HepG2 (cell line): ENCODE data around the gene MAPK6. TPM values are rescaled to one million over a fixed set of nuclear protein-coding genes. Genes with fewer than 3 reads are reported as not detected.

Source experiments
- ATAC-seq: fragments of 200-7000 bp; cut with Tn5 transposase; 3 replicates; pipeline ENCODE4 v1.9.1; 2020; ENCODE audit warnings: mild to moderate bottlenecking, moderate library complexity
- BruUV-seq: library from RNA; stranded (reverse); fragments of 400-500 nt; replicated peaks from 2 replicates; lab custom pipeline; 2021; lab: Mats Ljungman, UMichigan
- CTCF ChIA-PET: fragments of 300-600 bp; formaldehyde crosslinking; extraction: SDS; loops from one replicate; lab custom pipeline; 2021; ENCODE audit warnings: low total read pairs, inconsistent platforms, low intra/inter-chr PET ratio; lab: Yijun Ruan, JAX
- POLR2A ChIA-PET: fragments of 350-600 bp; sonication (Branson Sonifier 250); formaldehyde crosslinking; loops from one replicate; lab custom pipeline; 2020; ENCODE audit warnings: antibody characterized with exemption, inconsistent platforms; lab: Yijun Ruan, JAX
- DNase-seq: peaks from one replicate; pipeline ENCODE4 v3.0.0-alpha.2; 2015; ENCODE audit warnings: low spot score
- FAIRE-seq: peaks from 3 replicates; lab custom pipeline; 2011; peaks lifted over from hg19 to GRCh38; lab: Jason Lieb, UNC
- H2AFZ ChIP-seq: one replicate; pipeline ENCODE4 v1.6.1; 2011; ENCODE audit warnings: low read length, inconsistent platforms
- H3K27ac ChIP-seq: fragments of 300-600 bp; 3 replicates; pipeline ENCODE4 v1.8.0; 2011; ENCODE audit warnings: mixed run types, mild to moderate bottlenecking, mixed read lengths, low read length, inconsistent platforms; ENCODE audit not compliant: insufficient read depth; ENCODE audit errors: extremely low read length
- H3K27me3 ChIP-seq, 2 experiments: fragments of 200-600 bp in 1 of 2; 2 replicates in 1 of 2; 3 replicates in 1 of 2; pipeline versions ENCODE4 v1.6.0 to v1.8.0; 2011; ENCODE audit warnings: low read length in 2 of 2, mild to moderate bottlenecking in 2 of 2, moderate library complexity in 2 of 2, inconsistent platforms in 1 of 2; ENCODE audit not compliant: insufficient read depth in 2 of 2, control insufficient read depth in 1 of 2
- H3K36me3 ChIP-seq, 2 experiments: fragments of 200-600 bp in 1 of 2; replicated peaks in 1 of 2; 2 replicates in 1 of 2; 3 replicates in 1 of 2; pipeline versions ENCODE4 v1.5.1 to v1.8.0; 2011; ENCODE audit warnings: low read length in 2 of 2, inconsistent platforms in 1 of 2; ENCODE audit not compliant: insufficient read depth in 2 of 2, control insufficient read depth in 1 of 2
- H3K4me1 ChIP-seq: 2 replicates; pipeline ENCODE4 v1.5.1; 2012; ENCODE audit warnings: low read length, inconsistent platforms; ENCODE audit not compliant: insufficient read depth
- H3K4me2 ChIP-seq: 2 replicates; pipeline ENCODE4 v1.6.0; 2011; ENCODE audit warnings: low read depth, low read length, inconsistent platforms
- H3K4me3 ChIP-seq, 3 experiments: fragments of 200-600 bp in 1 of 3; sonication (generic), shearing (Covaris generic) in 1 of 3; replicated peaks in 1 of 3; 2 replicates each; pipeline ENCODE4 v1.5.1; 2011 to 2016; ENCODE audit warnings: low read length in 3 of 3, inconsistent platforms in 2 of 3, low read depth in 2 of 3, mild to moderate bottlenecking in 2 of 3, control low read depth in 1 of 3, mixed read lengths in 1 of 3; ENCODE audit not compliant: insufficient read depth in 1 of 3
- H3K79me2 ChIP-seq: one replicate; pipeline ENCODE4 v1.6.1; 2011; ENCODE audit warnings: low read length, inconsistent platforms; ENCODE audit not compliant: insufficient read depth
- H3K9ac ChIP-seq: 2 replicates; pipeline ENCODE4 v1.6.0; 2011; ENCODE audit warnings: mild to moderate bottlenecking, low read depth, low read length, inconsistent platforms; ENCODE audit not compliant: insufficient read depth
- H3K9me3 ChIP-seq: 2 replicates; pipeline ENCODE4 v1.5.1; 2012; ENCODE audit warnings: mild to moderate bottlenecking, low read length
- H4K20me1 ChIP-seq: 2 replicates; pipeline ENCODE4 v1.6.0; 2011; ENCODE audit warnings: inconsistent platforms, mild to moderate bottlenecking, low read length, moderate library complexity; ENCODE audit not compliant: insufficient read depth
- EEA1 ChIP-seq: sonication (generic); formaldehyde crosslinking; IDR thresholded peaks from 2 replicates; pipeline ENCODE4 v1.5.1; 2020; ENCODE audit warnings: mild to moderate bottlenecking, missing genetic modification reagents, borderline replicate concordance
- FOXC1 ChIP-seq: sonication (generic); formaldehyde crosslinking; IDR thresholded peaks from 2 replicates; pipeline ENCODE4 v1.8.0; 2022; ENCODE audit warnings: mild to moderate bottlenecking, missing genetic modification reagents, borderline replicate concordance
- NR2F2 ChIP-seq: IDR thresholded peaks from 2 replicates; pipeline ENCODE4 v1.6.1; 2012; ENCODE audit warnings: low read depth, inconsistent platforms, borderline replicate concordance
- REPIN1 ChIP-seq: sonication (generic); formaldehyde crosslinking; IDR thresholded peaks from 2 replicates; pipeline ENCODE4 v1.8.0; 2022; ENCODE audit warnings: missing genetic modification reagents, low read depth, mild to moderate bottlenecking, borderline replicate concordance
- ZFP36L1 ChIP-seq: sonication (generic); formaldehyde crosslinking; IDR thresholded peaks from 2 replicates; pipeline ENCODE4 v1.8.0; 2022; ENCODE audit warnings: mild to moderate bottlenecking, missing genetic modification reagents, moderate library complexity
- ZFX ChIP-seq: sonication (generic); formaldehyde crosslinking; IDR thresholded peaks from 2 replicates; pipeline ENCODE4 v1.4.0; 2020; ENCODE audit warnings: mild to moderate bottlenecking, low read depth, missing genetic modification reagents, moderate library complexity
- WGBS: methylation state at CpG from one replicate; pipeline ENCODE4 v1.1.6; 2017; ENCODE audit warnings: low lambda C conversion rate; 5-methylcytosine and 5-hydroxymethylcytosine counted together
- in situ Hi-C: cut with HindIII; loops from 2 replicates; pipeline ENCODE4 v1.10.0; 2017; ENCODE audit warnings: low pct_unique_long_range_greater_than_20kb; ENCODE audit not compliant: extremely low pct_ligation_motif_present
- intact Hi-C: fragments of 100-400 bp; cut with micrococcal nuclease; formaldehyde crosslinking; loops from one replicate; pipeline ENCODE4 v1.10.0; 2022; ENCODE audit not compliant: unreplicated experiment
- polyA plus RNA-seq, 8 experiments: library from polyadenylated mRNA; depleted of rRNA in 3 of 8; stranded (reverse) in 7 of 8; unstranded in 1 of 8; fragments of >200 nt; fragmentation: Illumina TruSeq in 4 of 8; extraction: Trizol in 4 of 8; gene quantifications; 2 replicates each; pipeline versions ENCODE4 v1.2.1 to v1.2.3, GENCODE V29; 2011 to 2016; ENCODE audit warnings: low read depth in 4 of 8, missing spikeins in 1 of 8, mixed read lengths in 1 of 8; ENCODE audit not compliant: insufficient read depth in 1 of 8
- total RNA-seq, 5 experiments: library from RNA; depleted of rRNA; stranded (reverse); fragments of >200 nt; fragmentation: Illumina TruSeq; extraction: Trizol; gene quantifications; 2 replicates each; pipeline ENCODE4 v1.2.3, GENCODE V29; 2016; ENCODE audit warnings: low read depth in 1 of 5
- TF ChIP-seq, protein P1 (sequence below): IDR thresholded peaks from 2 replicates; pipeline ENCODE4 v1.6.1; 2016; ENCODE audit warnings: low read depth, control low read depth
- TF ChIP-seq, protein P2 (sequence below): sonication (generic); formaldehyde crosslinking; IDR thresholded peaks from 2 replicates; pipeline ENCODE4 v1.5.0; 2020; ENCODE audit warnings: missing genetic modification reagents, mild to moderate bottlenecking, borderline replicate concordance
- TF ChIP-seq, protein P3 (sequence below): sonication (generic); formaldehyde crosslinking; IDR thresholded peaks from 2 replicates; pipeline ENCODE4 v1.4.0; 2020; ENCODE audit warnings: missing genetic modification reagents
- TF ChIP-seq, protein P4 (sequence below): sonication (generic); formaldehyde crosslinking; IDR thresholded peaks from 2 replicates; pipeline ENCODE4 v1.4.0; 2020; ENCODE audit warnings: mild to moderate bottlenecking, missing genetic modification reagents

Gene MAPK6
- total and polyA plus RNA-seq, 2 of the 13 experiments (the other 11 are each of a cell fraction or from before 2014, with no cell fraction given): 89.5 to 99.7 TPM

DNA sequence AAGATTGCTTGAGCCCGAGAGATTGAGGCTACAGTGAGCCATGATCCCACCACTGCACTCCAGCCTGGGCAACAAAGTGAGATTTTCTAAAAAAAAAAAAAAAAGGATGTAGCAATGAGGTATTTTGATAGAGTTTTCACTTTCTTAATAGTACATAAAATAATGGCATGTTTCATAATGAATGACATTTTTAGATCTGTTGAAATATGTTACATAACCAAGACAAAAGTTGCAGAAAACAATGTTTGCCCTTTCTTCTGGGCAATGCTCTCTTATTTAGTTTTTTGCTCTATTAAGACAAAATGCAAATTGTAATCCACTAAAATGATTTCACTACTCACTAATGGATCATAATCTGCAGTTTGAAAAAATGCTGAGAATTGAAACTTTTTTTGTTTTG, 4.4 kb upstream of the MAPK6 start (continued):
- TF ChIP-seq, protein P1, sequence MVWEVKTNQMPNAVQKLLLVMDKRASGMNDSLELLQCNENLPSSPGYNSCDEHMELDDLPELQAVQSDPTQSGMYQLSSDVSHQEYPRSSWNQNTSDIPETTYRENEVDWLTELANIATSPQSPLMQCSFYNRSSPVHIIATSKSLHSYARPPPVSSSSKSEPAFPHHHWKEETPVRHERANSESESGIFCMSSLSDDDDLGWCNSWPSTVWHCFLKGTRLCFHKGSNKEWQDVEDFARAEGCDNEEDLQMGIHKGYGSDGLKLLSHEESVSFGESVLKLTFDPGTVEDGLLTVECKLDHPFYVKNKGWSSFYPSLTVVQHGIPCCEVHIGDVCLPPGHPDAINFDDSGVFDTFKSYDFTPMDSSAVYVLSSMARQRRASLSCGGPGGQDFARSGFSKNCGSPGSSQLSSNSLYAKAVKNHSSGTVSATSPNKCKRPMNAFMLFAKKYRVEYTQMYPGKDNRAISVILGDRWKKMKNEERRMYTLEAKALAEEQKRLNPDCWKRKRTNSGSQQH (CRISPR knock-in tag): no peak
- no peak for TF ChIP-seq EEA1
- TF ChIP-seq, protein P2, sequence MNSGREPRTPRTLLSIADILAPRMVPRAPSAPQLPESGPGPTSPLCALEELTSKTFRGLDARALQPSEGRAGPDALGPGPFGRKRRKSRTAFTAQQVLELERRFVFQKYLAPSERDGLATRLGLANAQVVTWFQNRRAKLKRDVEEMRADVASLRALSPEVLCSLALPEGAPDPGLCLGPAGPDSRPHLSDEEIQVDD: no peak
- TF ChIP-seq, protein P3, sequence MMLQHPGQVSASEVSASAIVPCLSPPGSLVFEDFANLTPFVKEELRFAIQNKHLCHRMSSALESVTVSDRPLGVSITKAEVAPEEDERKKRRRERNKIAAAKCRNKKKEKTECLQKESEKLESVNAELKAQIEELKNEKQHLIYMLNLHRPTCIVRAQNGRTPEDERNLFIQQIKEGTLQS (CRISPR knock-in tag): no peak
- TF ChIP-seq ZFP36L1 (CRISPR knock-in tag): no peak
- no peak for TF ChIP-seq FOXC1 (CRISPR knock-in tag)
- TF ChIP-seq REPIN1 (CRISPR knock-in tag): no peak
- TF ChIP-seq, protein P4, sequence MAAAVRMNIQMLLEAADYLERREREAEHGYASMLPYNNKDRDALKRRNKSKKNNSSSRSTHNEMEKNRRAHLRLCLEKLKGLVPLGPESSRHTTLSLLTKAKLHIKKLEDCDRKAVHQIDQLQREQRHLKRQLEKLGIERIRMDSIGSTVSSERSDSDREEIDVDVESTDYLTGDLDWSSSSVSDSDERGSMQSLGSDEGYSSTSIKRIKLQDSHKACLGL: no peak
- TF ChIP-seq ZFX (CRISPR knock-in tag): no peak

DNA sequence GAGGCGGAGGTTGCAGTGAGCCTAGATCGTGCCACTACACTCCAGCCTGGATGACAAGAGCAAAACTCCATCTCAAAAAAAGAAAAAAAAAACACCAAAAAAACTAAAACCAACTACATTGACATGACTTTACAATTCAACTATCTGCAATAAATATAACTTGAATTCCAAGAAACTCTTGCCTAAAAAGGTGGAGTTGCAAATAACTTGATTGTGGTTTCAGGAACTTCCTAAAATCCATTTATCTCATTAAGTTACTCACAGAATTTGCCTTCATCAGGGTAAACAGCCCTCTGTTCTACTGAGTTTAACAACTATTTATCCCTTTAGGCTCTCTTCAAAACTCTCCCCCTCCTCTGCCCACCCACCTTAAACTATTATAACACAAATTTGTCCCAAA, 2.7 kb upstream of the MAPK6 start:
- TF ChIP-seq NR2F2: no peak
- TF ChIP-seq, all 625 proteins: peak for 0
- ATAC-seq (no peak), DNase-seq (no peak), FAIRE-seq (no peak)
- POLR2A ChIA-PET: no interaction called here
- Histone ChIP-seq H3K27me3 (no peaks in the 10 kb centered on the region; a peak in 1 of 5 replicates), H3K4me2 (no peak overlapping the region), H3K27ac (no peak overlapping the region), H3K9me3 (no peaks in the 10 kb centered on the region), H3K36me3 (no peaks in the 10 kb centered on the region), H3K9ac (no peak overlapping the region), H3K4me1 (peaks cover 31% of the 10 kb centered on the region), H3K79me2 (peaks cover 24% of the 10 kb centered on the region), H2AFZ (no peak overlapping the region), H3K4me3 (no peak overlapping the region), H4K20me1 (no peaks in the 10 kb centered on the region)
- no TSS peak for BruUV-seq
- CTCF ChIA-PET: no interaction called here
- WGBS: 94% methylated on average over 2 of the region's 2 CpGs
- intact Hi-C loops (no loop called here), in situ Hi-C loops (no loop called here)
